OCI-LY7 (cell line): ENCODE measurements around the gene IER5L. TPM values are rescaled to one million over a fixed set of nuclear protein-coding genes. Genes with fewer than 3 reads are reported as not detected.
"Not testable (repeated sequence)": the region's sequence is repeated elsewhere in the genome, so short reads cannot be mapped to it uniquely, and the experiment has no call there.

Source experiments
- BruUV-seq: library from RNA; stranded (reverse); fragments of 400-500 nt; replicated peaks from 2 replicates; lab custom pipeline; 2021; lab: Mats Ljungman, UMichigan
- CTCF ChIA-PET: fragments of 300-600 bp; sonication (Branson Sonifier 250); formaldehyde crosslinking; loops from one replicate; lab custom pipeline; 2022; ENCODE audit warnings: antibody characterized with exemption; ENCODE audit not compliant: unreplicated experiment; lab: Charles Lee
- POLR2A ChIA-PET: fragments of 300-600 bp; sonication (Branson Sonifier 250); formaldehyde crosslinking; loops from one replicate; lab custom pipeline; 2022; ENCODE audit warnings: antibody characterized with exemption; lab: Charles Lee
- DNase-seq: peaks from one replicate; pipeline ENCODE4 v3.0.0-alpha.2; 2015; ENCODE audit warnings: low spot score
- H2AFZ ChIP-seq: fragments of 200-600 bp; sonication (generic), shearing (Covaris generic); 2 replicates; pipeline ENCODE4 v1.6.1; 2014; ENCODE audit warnings: mild to moderate bottlenecking, antibody characterized with exemption, low read length, moderate library complexity
- H3K27ac ChIP-seq: fragments of 200-600 bp; sonication (generic); 2 replicates; pipeline ENCODE4 v1.5.1; 2014; ENCODE audit warnings: mixed run types, low read depth, mild to moderate bottlenecking, moderate library complexity, low read length, inconsistent platforms; ENCODE audit not compliant: poor library complexity, severe bottlenecking
- H3K36me3 ChIP-seq: fragments of 200-600 bp; sonication (generic); 2 replicates; pipeline ENCODE4 v1.6.1; 2014; ENCODE audit warnings: mild to moderate bottlenecking, antibody characterized with exemption, low read length, moderate library complexity, mixed read lengths; ENCODE audit not compliant: insufficient read depth
- H3K4me1 ChIP-seq: fragments of 200-600 bp; sonication (generic); 2 replicates; pipeline ENCODE4 v1.5.1; 2014; ENCODE audit warnings: mild to moderate bottlenecking, low read length; ENCODE audit not compliant: insufficient read depth, poor library complexity, severe bottlenecking
- H3K4me2 ChIP-seq: fragments of 200-600 bp; sonication (generic); 2 replicates; pipeline ENCODE4 v1.6.1; 2014; ENCODE audit warnings: mild to moderate bottlenecking, low read length
- H3K4me3 ChIP-seq: fragments of 200-600 bp; sonication (generic); 2 replicates; pipeline ENCODE4 v1.5.1; 2014; ENCODE audit warnings: mild to moderate bottlenecking, low read depth, low read length; ENCODE audit not compliant: poor library complexity, severe bottlenecking
- H3K79me2 ChIP-seq: fragments of 200-600 bp; sonication (generic); 2 replicates; pipeline ENCODE4 v1.6.1; 2016; ENCODE audit warnings: low read depth, mild to moderate bottlenecking, low read length, moderate library complexity, mixed read lengths; ENCODE audit not compliant: insufficient read depth
- H3K9me2 ChIP-seq: fragments of 200-600 bp; sonication (generic); 2 replicates; pipeline ENCODE4 v1.6.1; 2016; ENCODE audit warnings: mild to moderate bottlenecking, low read length, mixed read lengths; ENCODE audit not compliant: insufficient read depth
- H3K9me3 ChIP-seq: fragments of 200-600 bp; sonication (generic); 2 replicates; pipeline ENCODE4 v1.6.1; 2014; ENCODE audit warnings: mild to moderate bottlenecking, mixed run types, low read length, mixed read lengths
- H4K20me1 ChIP-seq: fragments of 200-600 bp; sonication (generic); 2 replicates; pipeline ENCODE4 v1.6.1; 2014; ENCODE audit warnings: mild to moderate bottlenecking, antibody characterized with exemption, low read length, moderate library complexity, mixed read lengths; ENCODE audit not compliant: insufficient read depth
- CTCF ChIP-seq: fragments of 200-600 bp; sonication (generic); conservative IDR thresholded peaks from 2 replicates; pipeline ENCODE4 v1.5.1; 2014; ENCODE audit warnings: mild to moderate bottlenecking, antibody characterized with exemption, low read length, moderate library complexity, mixed read lengths
- EZH2phosphoT487 ChIP-seq: fragments of 200-600 bp; sonication (generic); IDR thresholded peaks from 2 replicates; pipeline ENCODE4 v1.6.1; 2018; ENCODE audit warnings: low read depth, borderline replicate concordance, mild to moderate bottlenecking, mixed run types, antibody characterized with exemption, low read length, moderate library complexity, mixed read lengths
- intact Hi-C: fragments of 100-400 bp; cut with micrococcal nuclease; formaldehyde crosslinking; loops from one replicate; pipeline ENCODE4 v1.10.0; 2022; ENCODE audit not compliant: unreplicated experiment
- total RNA-seq, 2 experiments: library from RNA; depleted of rRNA in 1 of 2; stranded (reverse); fragments of >200 nt in 1 of 2; shearing (Covaris generic) in 1 of 2; gene quantifications; 2 replicates each; pipeline ENCODE4 v1.2.3, GENCODE V29; 2014 to 2022

The IER5L gene
- total RNA-seq, 2 experiments from 2014 or later: 2.8 to 21.2 TPM

- TF ChIP-seq CTCF: peak; percentile 99
- no peak for TF ChIP-seq EZH2phosphoT487
- H3K4me1 ChIP-seq: no peaks in the 10 kb centered on the region
- no peak overlapping the region for H2AFZ ChIP-seq
- BruUV-seq: no TSS peak
- ChIA-PET CTCF (interaction anchor here (0.5 to 2.0 kb wide), 10 partner anchors 9 to 104 kb away, joined by 3 to 10 read pairs (median 4); partner anchors contain the start of genes DOLPP1 and SH3GLB2), POLR2A (interaction anchor here (1.0 to 1.8 kb wide), 3 partner anchors 8 to 16 kb away, joined by 4 to 7 read pairs (median 6); no protein-coding TSS in a partner anchor)
- H3K4me3 ChIP-seq: no peak overlapping the region
- H3K9me2 ChIP-seq: no peaks in the 10 kb centered on the region
- intact Hi-C loops: loop anchor here (2.0 kb wide), 1 partner anchor 479 kb away; no protein-coding TSS in a partner anchor
- DNase-seq: peak; percentile 73
- peaks cover 72% of the 10 kb centered on the region for H3K36me3 ChIP-seq
- H3K4me2 ChIP-seq: no peak overlapping the region
- no peaks in the 10 kb centered on the region for H3K79me2 ChIP-seq
- no peak overlapping the region for H3K27ac ChIP-seq
- no peaks in the 10 kb centered on the region for H4K20me1 ChIP-seq
- no peaks in the 10 kb centered on the region for H3K9me3 ChIP-seq
These were observed 46.5 kb downstream of the IER5L start for GRCh38 chr9:129131300-129132145.

GRCh38 chr9:129130791-129131190 is 47.3 kb downstream of the IER5L start:
- ChIA-PET CTCF (interaction anchor here (2.0 kb wide), 1 partner anchor 10 kb away, joined by 9 read pairs; no protein-coding TSS in a partner anchor), POLR2A (interaction anchor here (0.6 to 1.8 kb wide), 3 partner anchors 9 to 1335 kb away, joined by 4 to 7 read pairs (median 6); no protein-coding TSS in a partner anchor)
- no peaks in the 10 kb centered on the region for H3K9me2 ChIP-seq
- no peaks in the 10 kb centered on the region for H3K4me1 ChIP-seq
- no peak overlapping the region for H3K4me3 ChIP-seq
- H4K20me1 ChIP-seq: no peaks in the 10 kb centered on the region
- intact Hi-C loops: loop anchor here (2.0 kb wide), 1 partner anchor 480 kb away; no protein-coding TSS in a partner anchor
- no peak overlapping the region for H2AFZ ChIP-seq
- H3K27ac ChIP-seq: no peak overlapping the region
- H3K4me2 ChIP-seq: no peak overlapping the region
- H3K79me2 ChIP-seq: no peaks in the 10 kb centered on the region
- BruUV-seq: no TSS peak
- H3K36me3 ChIP-seq: peaks cover 69% of the 10 kb centered on the region
- TF ChIP-seq CTCF (no peak), EZH2phosphoT487 (no peak)
- no peak for DNase-seq
- no peaks in the 10 kb centered on the region for H3K9me3 ChIP-seq

- H3K4me2 ChIP-seq, DNase-seq, H3K79me2 ChIP-seq, H3K4me3 ChIP-seq, H4K20me1 ChIP-seq, BruUV-seq, H3K9me2 ChIP-seq, H2AFZ ChIP-seq, H3K27ac ChIP-seq, H3K9me3 ChIP-seq, H3K4me1 ChIP-seq: not testable (repeated sequence)
- ChIA-PET CTCF (interaction anchor here (2.0 kb wide), 1 partner anchor 10 kb away, joined by 9 read pairs; no protein-coding TSS in a partner anchor), POLR2A (interaction anchor here (0.6 to 1.8 kb wide), 4 partner anchors 10 to 1335 kb away, joined by 3 to 7 read pairs (median 5); no protein-coding TSS in a partner anchor)
- intact Hi-C loops: loop anchor here (2.0 kb wide), 1 partner anchor 481 kb away; no protein-coding TSS in a partner anchor
- H3K36me3 ChIP-seq: peaks cover 70% of the 10 kb centered on the region
These were observed 47.8 kb downstream of the IER5L start for GRCh38 chr9:129130271-129130670.
